CD4-positive, alpha-beta T cell treated with Interleukin-1 beta for 1 hour (primary cell): ENCODE results near the gene PHLDB2.

ENCODE experiments used
- DNase-seq, 2 donors: peaks; one replicate each; pipeline ENCODE4 v3.0.0-alpha.2; 2020 to 2022

The PHLDB2 gene

GRCh38 chr3:112000966-112001365 is 141.9 kb downstream of the PHLDB2 start:
- DNase-seq, result no peak

- no peak for DNase-seq
Observed at GRCh38 chr3:112001526-112001925, 142.5 kb downstream of the PHLDB2 start.

- DNase-seq, result no peak
Observed at GRCh38 chr3:112002096-112002971, 143.3 kb downstream of the PHLDB2 start.

GRCh38 chr3:112003321-112004080 is 144.4 kb downstream of the PHLDB2 start:
- no peak for DNase-seq

- no peak for DNase-seq
Observed at GRCh38 chr3:112004187-112004586, 145.1 kb downstream of the PHLDB2 start.

GRCh38 chr3:112004669-112005068 is 145.6 kb downstream of the PHLDB2 start:
- no peak for DNase-seq

GRCh38 chr3:112005091-112005672 is 146.1 kb downstream of the PHLDB2 start:
- DNase-seq, result no peak

- DNase-seq, result no peak
Observed at GRCh38 chr3:112007633-112008032, 148.6 kb downstream of the PHLDB2 start.

GRCh38 chr3:112009670-112010069 is 150.6 kb downstream of the PHLDB2 start:
- DNase-seq, result no peak

GRCh38 chr3:112010636-112011035 is 151.6 kb downstream of the PHLDB2 start:
- DNase-seq, result no peak

GRCh38 chr3:112011376-112011940 is 152.4 kb downstream of the PHLDB2 start:
- no peak for DNase-seq

GRCh38 chr3:112012205-112012992 is 153.3 kb downstream of the PHLDB2 start:
- DNase-seq, result no peak

GRCh38 chr3:112013058-112013783 is 154.2 kb downstream of the PHLDB2 start:
- DNase-seq, result peak; percentile 43 to 54

GRCh38 chr3:112013784-112014143 is 154.7 kb downstream of the PHLDB2 start:
- DNase-seq, result no peak

GRCh38 chr3:112017091-112017490 is 158.0 kb downstream of the PHLDB2 start:
- no peak for DNase-seq

GRCh38 chr3:112018712-112019111 is 159.6 kb downstream of the PHLDB2 start:
- DNase-seq, result no peak

- DNase-seq, result no peak
Observed at GRCh38 chr3:112019716-112020115, 160.7 kb downstream of the PHLDB2 start.

GRCh38 chr3:112020674-112021085 is 161.6 kb downstream of the PHLDB2 start:
- DNase-seq, result no peak
